Measurements from ENCODE around the gene TMPRSS13.

- no peak for TF ChIP-seq CTCF (IDR thresholded peaks at IDR 0.05)
- no peak for TF ChIP-seq EP300 (IDR thresholded peaks at IDR 0.05)
- TF ChIP-seq POLR2A (IDR thresholded peaks at IDR 0.05) = no peak
Measured at GRCh38 chr11:117872975-117873827, 56.0 kb downstream of the TMPRSS13 start.
